Skeletal muscle satellite cell (primary cell): ENCODE data around the gene ELN.
A peak's percentile ranks its signal among the peaks of the same experiment; 100 is the strongest.

Source experiments
- H3K27me3 ChIP-seq: 2 replicates; pipeline ENCODE4 v1.7.0; 2013; ENCODE audit warnings: low read length; ENCODE audit not compliant: control insufficient read depth, insufficient read depth
- H3K36me3 ChIP-seq: 2 replicates; pipeline ENCODE4 v1.7.0; 2013; ENCODE audit warnings: mild to moderate bottlenecking, control low read depth, low read length; ENCODE audit not compliant: insufficient read depth
- H3K4me1 ChIP-seq: 2 replicates; pipeline ENCODE4 v1.7.0; 2013; ENCODE audit warnings: low read length; ENCODE audit not compliant: control insufficient read depth, insufficient read depth
- H3K4me2 ChIP-seq: 2 replicates; pipeline ENCODE4 v1.7.0; 2013; ENCODE audit warnings: mild to moderate bottlenecking, low read length
- H3K4me3 ChIP-seq: 2 replicates; pipeline ENCODE4 v1.7.0; 2013; ENCODE audit warnings: low read length
- H3K9ac ChIP-seq: 2 replicates; pipeline ENCODE4 v1.7.0; 2013; ENCODE audit warnings: mild to moderate bottlenecking, low read depth, low read length, moderate library complexity
- H3K9me3 ChIP-seq: replicated peaks from 2 replicates; pipeline ENCODE4 v1.7.0; 2013; ENCODE audit warnings: mild to moderate bottlenecking, control low read depth, low read length

ELN gene

DNA sequence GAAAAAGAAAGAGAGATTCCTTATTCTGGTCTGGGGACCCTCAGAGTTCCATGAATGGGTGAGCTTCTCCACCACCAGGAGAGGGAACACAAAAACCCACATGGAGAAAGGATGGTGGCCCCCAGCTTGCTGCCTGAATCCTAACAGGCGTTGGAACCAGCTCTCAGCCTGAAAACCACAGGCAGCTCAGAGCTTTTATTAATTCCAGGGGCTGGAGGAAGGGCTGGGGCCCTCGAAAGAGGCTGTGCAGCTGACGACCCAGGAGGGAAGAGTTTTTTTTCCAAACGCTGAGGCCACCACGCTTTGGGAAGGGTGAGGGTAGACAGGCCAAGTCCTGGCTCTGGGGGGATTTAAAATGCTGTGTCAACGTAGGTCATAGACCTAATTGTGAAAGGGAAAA lies 10.8 kb upstream of the ELN start:
- Histone ChIP-seq H3K36me3 (no peaks in the 10 kb centered on the region), H3K27me3 (no peaks in the 10 kb centered on the region)

GRCh38 chr7:74018246-74018895 lies 9.6 kb upstream of the ELN start:
- Histone ChIP-seq H3K9ac (no peak overlapping the region), H3K9me3 (no peaks in the 10 kb centered on the region), H3K36me3 (no peaks in the 10 kb centered on the region), H3K4me3 (no peak overlapping the region), H3K4me2 (no peak overlapping the region), H3K27me3 (no peaks in the 10 kb centered on the region), H3K4me1 (peaks cover 20% of the 10 kb centered on the region)

More for the DNA sequence above, 10.8 kb upstream of the ELN start:
- no peak overlapping the region for H3K9ac ChIP-seq
- no peak overlapping the region for H3K4me2 ChIP-seq
- no peak overlapping the region for H3K4me3 ChIP-seq
- H3K4me1 ChIP-seq, result peaks cover 17% of the 10 kb centered on the region
- H3K9me3 ChIP-seq, result no peaks in the 10 kb centered on the region

GRCh38 chr7:74019149-74019548 lies 8.8 kb upstream of the ELN start:
- no peaks in the 10 kb centered on the region for H3K9me3 ChIP-seq
- no peak overlapping the region for H3K9ac ChIP-seq
- H3K4me3 ChIP-seq, result no peak overlapping the region
- no peak overlapping the region for H3K4me2 ChIP-seq
- no peaks in the 10 kb centered on the region for H3K36me3 ChIP-seq
- peaks cover 20% of the 10 kb centered on the region for H3K4me1 ChIP-seq
- H3K27me3 ChIP-seq, result no peaks in the 10 kb centered on the region

GRCh38 chr7:74020390-74020789 lies 7.6 kb upstream of the ELN start:
- H3K4me1 ChIP-seq, result peaks cover 20% of the 10 kb centered on the region
- H3K27me3 ChIP-seq, result peaks cover 3% of the 10 kb centered on the region
- H3K9ac ChIP-seq, result no peak overlapping the region
- H3K36me3 ChIP-seq, result no peaks in the 10 kb centered on the region
- H3K4me3 ChIP-seq, result no peak overlapping the region
- H3K9me3 ChIP-seq, result no peaks in the 10 kb centered on the region
- no peak overlapping the region for H3K4me2 ChIP-seq

- H3K9me3 ChIP-seq, result no peaks in the 10 kb centered on the region
- H3K9ac ChIP-seq, result no peak overlapping the region
- peaks cover 22% of the 10 kb centered on the region for H3K4me1 ChIP-seq
- H3K4me3 ChIP-seq, result no peak overlapping the region
- no peak overlapping the region for H3K4me2 ChIP-seq
- peaks cover 4% of the 10 kb centered on the region for H3K27me3 ChIP-seq
- no peaks in the 10 kb centered on the region for H3K36me3 ChIP-seq
These were observed 6.2 kb upstream of the ELN start for GRCh38 chr7:74021546-74022320.

- Histone ChIP-seq H3K9me3 (no peaks in the 10 kb centered on the region), H3K4me2 (peak overlapping the region; percentile 60), H3K4me3 (no peak overlapping the region), H3K9ac (peak overlapping the region; percentile 15), H3K36me3 (no peaks in the 10 kb centered on the region), H3K27me3 (peaks cover 4% of the 10 kb centered on the region), H3K4me1 (peaks cover 27% of the 10 kb centered on the region)
These were observed 5.5 kb upstream of the ELN start for GRCh38 chr7:74022507-74022906.

- peaks cover 4% of the 10 kb centered on the region for H3K27me3 ChIP-seq
- peak overlapping the region; percentile 15 for H3K9ac ChIP-seq
- no peaks in the 10 kb centered on the region for H3K36me3 ChIP-seq
- H3K9me3 ChIP-seq, result no peaks in the 10 kb centered on the region
- H3K4me3 ChIP-seq, result peak overlapping the region; percentile 49
- peak overlapping the region; percentile 60 for H3K4me2 ChIP-seq
- peaks cover 30% of the 10 kb centered on the region for H3K4me1 ChIP-seq
These were observed 4.9 kb upstream of the ELN start for GRCh38 chr7:74023092-74023536.

GRCh38 chr7:74023786-74024185 lies 4.2 kb upstream of the ELN start:
- Histone ChIP-seq H3K9me3 (no peaks in the 10 kb centered on the region), H3K27me3 (peaks cover 9% of the 10 kb centered on the region), H3K4me1 (peaks cover 30% of the 10 kb centered on the region), H3K9ac (peak overlapping the region; percentile 1), H3K4me3 (no peak overlapping the region), H3K36me3 (no peaks in the 10 kb centered on the region), H3K4me2 (peak overlapping the region; percentile 60)

GRCh38 chr7:74025146-74025545 lies 2.8 kb upstream of the ELN start:
- H3K9me3 ChIP-seq, result no peaks in the 10 kb centered on the region
- no peaks in the 10 kb centered on the region for H3K36me3 ChIP-seq
- no peak overlapping the region for H3K9ac ChIP-seq
- peaks cover 32% of the 10 kb centered on the region for H3K4me1 ChIP-seq
- no peak overlapping the region for H3K4me3 ChIP-seq
- H3K4me2 ChIP-seq, result no peak overlapping the region
- peaks cover 21% of the 10 kb centered on the region for H3K27me3 ChIP-seq

DNA sequence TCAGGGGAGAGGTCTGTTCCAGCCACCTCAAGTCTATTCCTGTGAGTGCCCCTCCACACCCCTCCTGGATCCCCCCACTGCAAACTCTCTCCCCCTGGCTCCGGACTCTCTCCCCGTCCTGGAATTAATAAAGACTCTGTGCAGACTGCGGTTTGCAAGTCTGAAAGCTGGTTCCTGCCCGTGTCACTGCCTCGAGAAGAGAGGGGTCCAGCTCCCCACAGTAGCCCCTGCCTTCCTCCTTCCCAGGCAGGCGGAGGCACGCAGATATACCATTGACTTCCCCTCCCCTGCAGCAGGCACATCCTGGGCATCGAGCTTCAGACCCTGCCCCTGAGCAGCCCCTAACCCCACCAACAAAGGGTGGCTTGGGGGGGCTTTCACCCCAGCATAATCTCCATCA lies 2.2 kb upstream of the ELN start:
- Histone ChIP-seq H3K9me3 (no peaks in the 10 kb centered on the region), H3K4me3 (no peak overlapping the region), H3K27me3 (peaks cover 21% of the 10 kb centered on the region), H3K9ac (no peak overlapping the region), H3K36me3 (no peaks in the 10 kb centered on the region), H3K4me2 (no peak overlapping the region), H3K4me1 (peaks cover 34% of the 10 kb centered on the region)

DNA sequence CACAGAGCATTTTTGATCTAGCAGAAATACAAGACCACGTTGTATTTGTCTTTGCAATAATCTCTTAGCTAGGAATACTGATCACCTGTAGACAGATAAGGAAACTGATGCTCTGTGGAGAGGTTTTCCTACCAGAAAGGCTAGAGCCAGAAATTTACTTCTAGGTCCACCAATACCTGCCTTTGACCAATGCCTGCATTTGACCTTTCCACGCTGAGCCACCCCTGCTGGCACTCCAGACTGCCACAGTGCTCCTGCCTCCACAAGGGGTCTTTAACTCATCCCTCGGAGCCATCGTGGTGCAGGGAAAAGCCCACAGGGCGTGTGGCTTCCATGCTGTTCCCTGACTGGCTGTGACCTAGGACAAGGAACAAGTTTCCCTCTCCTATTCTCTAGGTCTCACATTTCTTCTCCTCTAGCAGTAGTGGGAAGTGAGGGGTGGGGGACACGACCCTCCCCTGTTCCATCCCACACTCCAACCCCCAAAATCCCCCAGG lies 1.5 kb upstream of the ELN start:
- Histone ChIP-seq H3K4me3 (no peak overlapping the region), H3K27me3 (peaks cover 21% of the 10 kb centered on the region), H3K4me2 (no peak overlapping the region), H3K9me3 (no peaks in the 10 kb centered on the region), H3K36me3 (no peaks in the 10 kb centered on the region), H3K4me1 (peaks cover 42% of the 10 kb centered on the region), H3K9ac (no peak overlapping the region)
